Epithelial cell of proximal tubule (primary cell): ENCODE results near the gene GRK5. TPM values are rescaled to one million over a fixed set of nuclear protein-coding genes. Genes with fewer than 3 reads are reported as not detected.
A peak's percentile ranks its signal among the peaks of the same experiment; 100 is the strongest.

Source experiments
- DNase-seq: peaks from one replicate; pipeline ENCODE4 v3.0.0-alpha.2; 2011; ENCODE audit warnings: low read depth
- H3K4me3 ChIP-seq: 2 replicates; pipeline ENCODE4 v1.5.1; 2011; ENCODE audit warnings: low read depth, mild to moderate bottlenecking, low read length
- total RNA-seq: library from RNA; depleted of rRNA; stranded (reverse); fragments of >200 nt; gene quantifications from 2 replicates; pipeline ENCODE4 v1.2.3, GENCODE V29; 2015
- TF ChIP-seq, protein P1 (sequence below): conservative IDR thresholded peaks from 2 replicates; pipeline ENCODE4 v1.5.1; 2012; ENCODE audit warnings: low read depth, mild to moderate bottlenecking, low read length

Gene GRK5
- total RNA-seq, 1 donor from 2014 or later: 2.8 TPM

DNA sequence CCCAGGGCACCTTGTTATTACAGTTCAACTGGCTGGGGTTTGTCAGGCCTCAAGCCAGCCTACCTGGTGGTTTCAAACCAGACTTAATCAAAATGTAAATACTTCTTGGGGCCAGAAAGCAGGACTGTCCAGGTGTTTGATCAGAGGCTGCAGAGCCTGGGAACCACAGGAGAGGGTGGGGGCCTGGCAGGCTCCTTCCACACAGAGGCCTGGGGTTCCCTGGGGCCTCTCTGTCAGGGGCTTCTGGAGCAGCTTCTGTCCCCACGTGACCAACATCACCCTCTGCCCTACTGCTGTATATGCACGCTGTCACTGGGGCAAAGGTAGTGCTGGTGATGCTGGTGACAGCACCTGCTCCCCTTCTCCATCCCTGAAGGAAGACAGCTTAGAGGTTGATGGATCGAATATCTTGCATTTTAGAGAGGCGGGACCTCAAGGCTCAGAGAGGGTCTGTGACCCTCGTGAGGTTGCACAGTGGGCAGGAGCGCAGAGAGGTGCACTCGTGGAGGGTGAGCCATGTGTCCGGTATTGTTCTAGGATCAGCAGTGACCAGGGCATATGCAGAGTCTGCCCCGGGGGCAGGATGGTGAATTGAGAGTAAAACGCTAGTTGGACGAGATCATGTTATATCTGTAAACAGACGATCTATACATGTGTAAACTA, 95.4 kb downstream of the GRK5 start:
- no peak overlapping the region for H3K4me3 ChIP-seq
- no peak for DNase-seq
- TF ChIP-seq, protein P1, sequence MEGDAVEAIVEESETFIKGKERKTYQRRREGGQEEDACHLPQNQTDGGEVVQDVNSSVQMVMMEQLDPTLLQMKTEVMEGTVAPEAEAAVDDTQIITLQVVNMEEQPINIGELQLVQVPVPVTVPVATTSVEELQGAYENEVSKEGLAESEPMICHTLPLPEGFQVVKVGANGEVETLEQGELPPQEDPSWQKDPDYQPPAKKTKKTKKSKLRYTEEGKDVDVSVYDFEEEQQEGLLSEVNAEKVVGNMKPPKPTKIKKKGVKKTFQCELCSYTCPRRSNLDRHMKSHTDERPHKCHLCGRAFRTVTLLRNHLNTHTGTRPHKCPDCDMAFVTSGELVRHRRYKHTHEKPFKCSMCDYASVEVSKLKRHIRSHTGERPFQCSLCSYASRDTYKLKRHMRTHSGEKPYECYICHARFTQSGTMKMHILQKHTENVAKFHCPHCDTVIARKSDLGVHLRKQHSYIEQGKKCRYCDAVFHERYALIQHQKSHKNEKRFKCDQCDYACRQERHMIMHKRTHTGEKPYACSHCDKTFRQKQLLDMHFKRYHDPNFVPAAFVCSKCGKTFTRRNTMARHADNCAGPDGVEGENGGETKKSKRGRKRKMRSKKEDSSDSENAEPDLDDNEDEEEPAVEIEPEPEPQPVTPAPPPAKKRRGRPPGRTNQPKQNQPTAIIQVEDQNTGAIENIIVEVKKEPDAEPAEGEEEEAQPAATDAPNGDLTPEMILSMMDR: no peak

DNA sequence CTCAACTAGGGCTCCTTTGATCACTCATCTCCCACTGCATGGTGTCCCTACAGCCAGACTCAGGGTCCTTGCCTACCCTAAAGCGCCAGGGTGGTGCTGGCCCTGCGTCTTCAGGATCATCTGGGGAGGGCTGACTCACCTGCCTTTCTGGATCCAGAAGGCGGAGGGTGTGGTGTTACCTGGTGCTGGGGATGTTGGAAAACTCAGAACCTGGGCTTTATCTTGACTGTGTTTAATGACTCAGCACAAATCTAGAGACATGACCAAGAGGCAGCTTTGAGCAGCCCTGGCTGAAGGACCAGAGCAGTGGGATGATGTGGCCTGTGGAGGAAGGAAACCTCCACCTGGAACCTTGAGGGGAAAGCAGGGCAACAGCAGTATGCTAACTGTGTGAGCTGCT, 96.5 kb downstream of the GRK5 start:
- DNase-seq: no peak
- TF ChIP-seq, protein P1: no peak
- no peak overlapping the region for H3K4me3 ChIP-seq

DNA sequence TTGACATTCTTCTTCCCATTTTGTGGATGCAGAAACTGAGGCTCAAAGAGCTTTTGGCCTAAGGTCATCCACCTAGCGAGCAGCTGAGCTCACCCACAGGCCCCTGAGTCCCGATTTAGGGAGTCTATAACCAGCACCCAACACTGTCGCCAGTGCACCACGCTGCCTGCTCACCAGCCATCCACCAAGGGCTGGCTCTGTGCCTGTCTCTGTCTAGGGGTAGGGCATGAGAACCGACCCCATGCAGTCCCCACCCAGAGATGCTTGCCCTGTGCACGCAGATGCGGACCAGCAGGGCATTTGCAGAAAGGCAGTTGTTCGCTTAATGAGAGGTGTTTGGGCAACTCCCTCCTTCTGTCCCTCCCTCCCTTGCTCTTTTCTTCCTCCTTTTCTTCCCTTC, 97.2 kb downstream of the GRK5 start:
- H3K4me3 ChIP-seq: no peak overlapping the region
- no peak for DNase-seq
- TF ChIP-seq, protein P1: no peak

DNA sequence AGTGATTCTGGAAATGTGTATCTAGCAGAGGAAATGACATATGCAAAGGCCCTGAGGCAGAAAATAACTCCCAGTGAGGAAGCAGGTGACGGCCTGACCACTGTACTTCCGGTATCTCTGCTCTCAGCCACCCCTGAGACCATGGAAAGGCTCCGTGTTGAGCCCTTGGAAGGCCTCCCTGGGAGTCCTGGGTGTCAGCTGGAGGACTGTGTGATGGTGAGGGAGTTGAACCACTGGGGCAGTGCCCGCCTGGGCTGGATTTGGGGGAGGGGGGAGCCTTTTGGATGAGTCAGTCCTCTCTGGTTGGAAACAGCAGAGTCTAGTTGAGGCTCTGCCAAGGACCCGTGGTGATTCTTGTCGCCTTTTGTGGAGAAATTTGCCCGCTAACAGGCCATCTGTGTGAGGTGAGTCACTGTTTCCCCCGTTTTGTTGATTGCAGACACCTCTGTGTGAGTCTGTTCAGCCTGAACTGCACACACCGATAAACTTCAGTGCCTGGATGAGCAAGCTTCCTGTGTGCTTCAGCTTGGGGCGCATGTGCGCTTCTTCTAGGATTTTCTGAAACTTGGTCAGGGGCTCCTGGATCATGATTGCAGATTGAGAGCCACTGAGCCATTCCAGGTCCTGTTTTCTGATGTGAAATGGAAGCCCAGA, 98.6 kb downstream of the GRK5 start:
- DNase-seq: peak; percentile 99
- H3K4me3 ChIP-seq: no peak overlapping the region
- TF ChIP-seq, protein P1: no peak

DNA sequence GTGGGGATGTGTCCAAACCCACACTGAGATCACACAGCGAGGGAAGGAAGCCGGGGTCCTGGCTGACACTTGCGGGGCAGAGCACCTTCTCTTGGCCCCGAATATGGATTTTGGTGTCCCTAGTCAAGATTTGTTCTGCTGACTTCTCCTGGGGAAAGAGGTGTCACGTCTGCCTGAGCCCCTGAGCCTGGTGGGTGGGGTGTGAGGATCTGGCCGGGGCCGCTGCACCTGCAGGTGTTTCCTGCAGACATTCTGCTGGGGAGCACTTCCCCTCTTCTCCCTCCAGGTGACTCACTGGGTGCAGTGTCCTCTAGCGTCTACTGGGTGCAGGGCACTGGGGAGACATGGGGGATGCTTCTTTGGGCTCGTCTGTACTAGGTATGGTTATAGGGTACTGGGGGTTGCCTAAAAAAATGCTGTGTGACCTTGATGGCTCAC, 99.2 kb downstream of the GRK5 start:
- no peak overlapping the region for H3K4me3 ChIP-seq
- DNase-seq: no peak
- TF ChIP-seq, protein P1: peak; percentile 47

DNA sequence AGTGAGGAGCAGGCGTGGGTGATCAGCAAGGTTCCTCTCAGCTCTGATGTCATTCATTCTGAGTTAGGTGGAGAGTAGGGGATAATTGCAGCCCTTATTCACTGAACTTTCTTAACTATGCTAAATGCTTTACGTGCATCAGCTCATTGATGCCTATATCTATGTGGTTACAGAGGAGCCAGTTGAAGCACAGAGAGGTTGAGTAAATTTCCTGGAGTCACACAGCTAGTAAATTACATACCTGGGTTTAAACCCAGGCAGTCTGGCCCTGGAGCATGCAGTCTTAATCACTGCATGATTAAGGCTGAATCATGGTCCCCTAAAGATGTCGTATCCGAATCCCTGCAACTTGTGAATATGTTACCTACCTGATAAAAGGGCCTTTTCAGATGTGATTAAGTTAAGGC, 99.6 kb downstream of the GRK5 start:
- DNase-seq: no peak
- H3K4me3 ChIP-seq: no peak overlapping the region
- TF ChIP-seq, protein P1: no peak

DNA sequence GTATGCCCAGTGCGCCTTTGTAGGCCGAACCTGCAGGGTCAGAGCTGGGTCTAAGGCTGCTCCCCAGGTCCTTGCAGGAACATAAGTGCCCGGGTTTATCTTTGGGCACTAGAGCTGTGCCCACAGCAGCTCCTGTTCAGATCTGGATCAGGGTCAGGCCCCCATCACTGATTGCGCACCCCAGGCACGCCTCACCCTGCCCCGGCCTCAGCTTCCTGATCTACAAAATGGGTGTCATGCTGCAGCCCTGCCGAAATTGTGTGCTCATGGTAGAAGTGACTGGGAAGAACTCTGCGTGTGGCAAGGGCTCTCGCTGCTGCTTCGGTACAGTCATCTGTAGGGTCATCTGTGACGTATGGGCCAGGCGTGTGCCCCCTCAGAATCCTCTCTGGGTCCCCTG, 100.7 kb downstream of the GRK5 start:
- TF ChIP-seq, protein P1: no peak
- no peak for DNase-seq
- no peak overlapping the region for H3K4me3 ChIP-seq
